Neural crest cell (in vitro differentiated cells): Measurements from ENCODE around the gene MYL12B. TPM values are rescaled to one million over a fixed set of nuclear protein-coding genes. Genes with fewer than 3 reads are reported as not detected.

Experiments
- DNase-seq: peaks from one replicate; pipeline ENCODE4 v3.0.0; 2021; ENCODE audit warnings: low read depth, mixed read lengths, low spot score
- H3K27ac Mint-ChIP-seq: one replicate; pipeline ENCODE4 v1.8.0; 2021; ENCODE audit warnings: mild to moderate bottlenecking, mixed read lengths; ENCODE audit not compliant: unreplicated experiment
- H3K27me3 Mint-ChIP-seq: 2 replicates; pipeline ENCODE4 v1.8.0; 2021; ENCODE audit warnings: low read depth, mild to moderate bottlenecking, mixed read lengths
- H3K36me3 Mint-ChIP-seq: 2 replicates; pipeline ENCODE4 v1.8.0; 2021; ENCODE audit warnings: low read depth, mild to moderate bottlenecking, mixed read lengths
- H3K4me1 Mint-ChIP-seq: 2 replicates; pipeline ENCODE4 v1.8.0; 2021; ENCODE audit warnings: mixed read lengths
- H3K4me3 Mint-ChIP-seq: one replicate; pipeline ENCODE4 v1.8.0; 2021; ENCODE audit warnings: mild to moderate bottlenecking, mixed read lengths
- H3K9me3 Mint-ChIP-seq: 2 replicates; pipeline ENCODE4 v1.8.0; 2021; ENCODE audit warnings: mixed read lengths
- total RNA-seq: library from RNA; stranded (reverse); gene quantifications from 2 replicates; pipeline ENCODE4 v1.2.1, GENCODE V29; 2021
- TF ChIP-seq, protein P1 (sequence below): fragments of 200-600 bp; sonication (generic); conservative IDR thresholded peaks from 2 replicates; pipeline ENCODE4 v1.5.0; 2021; ENCODE audit warnings: antibody characterized with exemption, mild to moderate bottlenecking

MYL12B gene
- total RNA-seq, 1 donor from 2014 or later: 89.6 TPM

DNA sequence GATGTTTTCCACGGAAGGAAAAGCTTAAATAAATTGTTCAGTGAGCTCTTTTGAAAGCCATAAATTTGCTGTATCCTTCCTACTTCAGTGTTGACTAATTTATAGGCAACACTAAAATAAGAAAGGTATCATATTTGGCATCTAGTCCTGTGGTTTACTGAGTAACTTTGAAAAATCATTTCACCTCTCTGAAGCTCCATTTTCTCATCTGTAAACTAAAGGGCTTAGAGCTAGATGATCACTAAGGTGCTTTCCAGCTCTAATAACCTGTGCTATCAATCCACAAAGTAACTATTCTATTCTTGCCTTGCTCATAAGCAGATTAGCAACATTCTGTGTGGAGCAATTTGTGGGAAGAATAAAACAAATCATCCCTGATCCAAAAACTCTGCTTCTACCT is 38.6 kb upstream of the MYL12B start:
- DNase-seq: no peak

DNA sequence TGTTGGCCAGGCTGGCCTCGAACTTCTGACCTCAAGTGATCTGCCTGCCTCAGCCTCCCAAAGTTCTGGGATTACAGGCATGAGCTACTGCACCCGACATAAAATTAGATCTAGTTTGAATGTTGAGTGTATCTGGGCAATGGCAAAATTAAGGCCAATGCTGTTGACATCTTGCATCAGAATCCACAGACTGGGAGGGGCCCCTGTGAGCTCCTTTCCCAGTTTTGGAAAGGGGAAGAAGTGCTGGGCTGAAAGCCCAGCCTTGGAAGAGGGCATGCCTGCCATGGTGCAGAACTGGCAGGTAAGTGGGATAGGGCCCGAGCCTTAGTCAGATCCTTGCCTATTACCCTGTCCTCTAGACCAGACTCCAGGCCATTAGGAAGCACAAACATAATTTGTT is 37.7 kb upstream of the MYL12B start:
- H3K36me3 Mint-ChIP-seq: no peaks in the 10 kb centered on the region
- H3K9me3 Mint-ChIP-seq: no peaks in the 10 kb centered on the region
- no peak overlapping the region for H3K27ac Mint-ChIP-seq
- DNase-seq: no peak
- H3K4me3 Mint-ChIP-seq: no peak overlapping the region
- peaks cover 19% of the 10 kb centered on the region for H3K4me1 Mint-ChIP-seq
- no peaks in the 10 kb centered on the region for H3K27me3 Mint-ChIP-seq
- TF ChIP-seq, protein P1, sequence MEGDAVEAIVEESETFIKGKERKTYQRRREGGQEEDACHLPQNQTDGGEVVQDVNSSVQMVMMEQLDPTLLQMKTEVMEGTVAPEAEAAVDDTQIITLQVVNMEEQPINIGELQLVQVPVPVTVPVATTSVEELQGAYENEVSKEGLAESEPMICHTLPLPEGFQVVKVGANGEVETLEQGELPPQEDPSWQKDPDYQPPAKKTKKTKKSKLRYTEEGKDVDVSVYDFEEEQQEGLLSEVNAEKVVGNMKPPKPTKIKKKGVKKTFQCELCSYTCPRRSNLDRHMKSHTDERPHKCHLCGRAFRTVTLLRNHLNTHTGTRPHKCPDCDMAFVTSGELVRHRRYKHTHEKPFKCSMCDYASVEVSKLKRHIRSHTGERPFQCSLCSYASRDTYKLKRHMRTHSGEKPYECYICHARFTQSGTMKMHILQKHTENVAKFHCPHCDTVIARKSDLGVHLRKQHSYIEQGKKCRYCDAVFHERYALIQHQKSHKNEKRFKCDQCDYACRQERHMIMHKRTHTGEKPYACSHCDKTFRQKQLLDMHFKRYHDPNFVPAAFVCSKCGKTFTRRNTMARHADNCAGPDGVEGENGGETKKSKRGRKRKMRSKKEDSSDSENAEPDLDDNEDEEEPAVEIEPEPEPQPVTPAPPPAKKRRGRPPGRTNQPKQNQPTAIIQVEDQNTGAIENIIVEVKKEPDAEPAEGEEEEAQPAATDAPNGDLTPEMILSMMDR: no peak

More for the DNA sequence above, 38.6 kb upstream of the MYL12B start:
- TF ChIP-seq, protein P1: no peak
- peaks cover 25% of the 10 kb centered on the region for H3K4me1 Mint-ChIP-seq
- H3K27ac Mint-ChIP-seq: no peak overlapping the region
- no peaks in the 10 kb centered on the region for H3K9me3 Mint-ChIP-seq
- no peak overlapping the region for H3K4me3 Mint-ChIP-seq
- H3K27me3 Mint-ChIP-seq: no peaks in the 10 kb centered on the region
- H3K36me3 Mint-ChIP-seq: no peaks in the 10 kb centered on the region

DNA sequence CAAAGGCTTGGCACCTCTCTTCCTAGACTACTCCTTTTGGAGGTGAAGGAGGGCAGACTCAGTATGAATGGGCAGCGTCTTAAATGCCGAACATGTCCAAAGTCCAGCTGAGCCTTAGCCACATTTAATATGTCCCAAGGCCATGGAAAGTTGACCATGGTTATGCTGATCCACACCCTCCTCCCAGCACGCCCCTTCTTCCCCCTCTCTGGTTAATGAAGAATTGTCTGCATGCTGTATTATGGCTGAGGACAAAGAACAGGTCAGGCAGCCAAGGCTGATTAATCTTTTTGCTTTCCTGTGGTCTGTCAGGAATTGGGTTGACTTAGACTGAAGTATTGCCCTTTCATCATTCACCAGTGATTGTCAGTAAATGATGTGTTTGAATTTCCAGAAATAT is 36.3 kb upstream of the MYL12B start:
- TF ChIP-seq, protein P1: no peak
- Mint-ChIP-seq H3K27ac (no peak overlapping the region), H3K4me1 (peaks cover 8% of the 10 kb centered on the region), H3K4me3 (no peak overlapping the region), H3K36me3 (no peaks in the 10 kb centered on the region), H3K27me3 (no peaks in the 10 kb centered on the region), H3K9me3 (no peaks in the 10 kb centered on the region)
- DNase-seq: no peak

DNA sequence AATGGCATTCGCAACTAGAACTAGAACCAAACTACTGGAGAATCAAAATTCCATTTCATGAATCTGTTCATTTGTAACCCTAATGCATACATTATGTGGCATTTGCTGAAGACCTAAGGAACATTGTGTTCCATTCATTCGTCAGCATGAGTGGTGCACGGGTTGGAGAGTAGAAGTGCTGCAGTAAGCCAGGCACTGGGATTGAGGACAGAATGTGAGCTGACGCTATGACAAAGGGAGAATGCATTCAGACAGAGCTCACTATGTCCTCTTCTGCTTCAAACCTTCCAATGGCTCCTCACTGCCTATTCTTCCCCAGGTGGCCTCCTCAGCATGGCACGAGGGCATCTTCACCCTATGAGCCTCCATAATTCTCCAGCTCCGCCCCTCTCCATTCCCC is 35.9 kb upstream of the MYL12B start:
- Mint-ChIP-seq H3K27me3 (no peaks in the 10 kb centered on the region), H3K9me3 (no peaks in the 10 kb centered on the region), H3K4me1 (peaks cover 5% of the 10 kb centered on the region), H3K27ac (no peak overlapping the region), H3K36me3 (no peaks in the 10 kb centered on the region), H3K4me3 (no peak overlapping the region)
- no peak for DNase-seq
- TF ChIP-seq, protein P1: no peak

DNA sequence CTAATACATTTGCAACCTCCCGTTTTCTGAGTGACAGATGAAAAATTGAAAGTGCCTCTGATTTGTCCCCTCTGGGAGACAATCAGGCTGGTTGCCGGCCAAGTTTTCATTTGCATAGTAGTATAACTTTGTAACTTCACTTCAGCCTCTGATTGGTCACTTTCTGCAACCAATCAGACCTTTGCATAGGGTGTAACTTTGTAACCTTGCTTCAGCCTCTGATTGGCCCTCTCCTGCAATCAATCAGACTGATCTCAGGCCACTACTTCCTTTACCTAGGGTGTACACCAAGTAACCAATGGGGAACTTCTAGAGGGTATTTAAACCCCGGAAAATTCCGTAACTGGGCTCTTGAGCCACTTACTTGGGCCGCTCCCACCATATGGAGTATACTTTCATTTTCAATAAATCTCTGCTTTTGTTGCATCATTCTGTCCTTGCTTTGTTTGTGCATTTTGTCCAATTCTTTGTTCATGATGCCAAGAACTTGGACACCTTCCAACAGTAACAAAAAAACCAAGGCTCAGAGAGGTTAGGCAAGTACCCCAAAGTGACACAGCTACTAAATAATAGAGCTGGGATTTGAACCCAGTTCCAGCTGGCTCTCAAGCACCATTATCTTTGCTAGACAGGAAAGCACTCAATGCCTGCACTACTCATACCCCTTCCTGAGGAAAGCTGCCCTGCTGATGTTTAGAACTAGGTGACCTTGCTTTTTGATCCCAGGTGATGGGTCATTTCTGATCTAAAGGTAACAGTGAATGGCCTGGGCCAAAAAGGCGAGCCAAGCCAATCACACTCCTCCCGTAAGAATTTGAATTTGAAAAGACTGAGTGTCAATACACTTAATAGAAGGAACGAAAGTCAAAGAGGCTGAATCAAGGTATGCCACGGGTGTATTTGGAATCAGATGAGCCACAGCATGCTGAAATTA is 31.3 kb upstream of the MYL12B start:
- TF ChIP-seq, protein P1: no peak
- DNase-seq: no peak
- Mint-ChIP-seq H3K27ac (no peak overlapping the region), H3K9me3 (no peaks in the 10 kb centered on the region), H3K4me1 (peaks cover 4% of the 10 kb centered on the region), H3K4me3 (no peak overlapping the region), H3K36me3 (no peaks in the 10 kb centered on the region), H3K27me3 (no peaks in the 10 kb centered on the region)
